Measurements from ENCODE around the gene WDR45. TPM values are rescaled to one million over a fixed set of nuclear protein-coding genes. Genes with fewer than 3 reads are reported as not detected.

WDR45 gene
- total RNA-seq, 1 donor from 2014 or later: 42.1 TPM

- DNase-seq (ENCODE audit: low read depth) (no peak), FAIRE-seq (no peak)
- H3K4me3 ChIP-seq (ENCODE audit: low read depth, low read length): no peak overlapping the region
- H3K27me3 ChIP-seq (ENCODE audit: control insufficient read depth, insufficient read depth, low read length): no peaks in the 10 kb centered on the region
- H3K36me3 ChIP-seq (ENCODE audit: control insufficient read depth, insufficient read depth, low read length): peaks cover 13% of the 10 kb centered on the region
- no peak for TF ChIP-seq CTCF (IDR thresholded peaks at IDR 0.05; ENCODE audit: insufficient read depth, low read length, severe bottlenecking)
Measured at GRCh38 chrX:49061916-49062315, 17.8 kb downstream of the WDR45 start.

GRCh38 chrX:49061490-49061889 is 18.2 kb downstream of the WDR45 start:
- no peak for FAIRE-seq
- no peak overlapping the region for H3K4me3 ChIP-seq (ENCODE audit: low read depth, low read length)
- no peaks in the 10 kb centered on the region for H3K27me3 ChIP-seq (ENCODE audit: control insufficient read depth, insufficient read depth, low read length)
- H3K36me3 ChIP-seq (ENCODE audit: control insufficient read depth, insufficient read depth, low read length): peaks cover 12% of the 10 kb centered on the region
- no peak for DNase-seq (ENCODE audit: low read depth)
- TF ChIP-seq CTCF (IDR thresholded peaks at IDR 0.05; ENCODE audit: insufficient read depth, low read length, severe bottlenecking): no peak

GRCh38 chrX:49060914-49061313 is 18.8 kb downstream of the WDR45 start:
- no peak for FAIRE-seq
- no peaks in the 10 kb centered on the region for H3K27me3 ChIP-seq (ENCODE audit: control insufficient read depth, insufficient read depth, low read length)
- DNase-seq (ENCODE audit: low read depth): no peak
- peaks cover 11% of the 10 kb centered on the region for H3K36me3 ChIP-seq (ENCODE audit: control insufficient read depth, insufficient read depth, low read length)
- H3K4me3 ChIP-seq (ENCODE audit: low read depth, low read length): no peak overlapping the region
- TF ChIP-seq CTCF (IDR thresholded peaks at IDR 0.05; ENCODE audit: insufficient read depth, low read length, severe bottlenecking): no peak

GRCh38 chrX:49059681-49060085 is 20.0 kb downstream of the WDR45 start:
- H3K36me3 ChIP-seq (ENCODE audit: control insufficient read depth, insufficient read depth, low read length): peaks cover 8% of the 10 kb centered on the region
- no peak for FAIRE-seq
- no peaks in the 10 kb centered on the region for H3K27me3 ChIP-seq (ENCODE audit: control insufficient read depth, insufficient read depth, low read length)
- no peak for DNase-seq (ENCODE audit: low read depth)
- peak overlapping the region; percentile 70 for H3K4me3 ChIP-seq (ENCODE audit: low read depth, low read length)
- TF ChIP-seq CTCF (IDR thresholded peaks at IDR 0.05; ENCODE audit: insufficient read depth, low read length, severe bottlenecking): no peak

GRCh38 chrX:49059201-49059600 is 20.5 kb downstream of the WDR45 start:
- DNase-seq (ENCODE audit: low read depth) (no peak), FAIRE-seq (no peak)
- H3K36me3 ChIP-seq (ENCODE audit: control insufficient read depth, insufficient read depth, low read length): peaks cover 8% of the 10 kb centered on the region
- TF ChIP-seq CTCF (IDR thresholded peaks at IDR 0.05; ENCODE audit: insufficient read depth, low read length, severe bottlenecking): no peak
- H3K27me3 ChIP-seq (ENCODE audit: control insufficient read depth, insufficient read depth, low read length): no peaks in the 10 kb centered on the region
- H3K4me3 ChIP-seq (ENCODE audit: low read depth, low read length): peak overlapping the region; percentile 70

GRCh38 chrX:49058794-49059193 is 20.9 kb downstream of the WDR45 start, which contains the start of gene CCDC120:
TSS of gene CCDC120 (plus strand) at chrX:49058999. CDS start at chrX:49062042, 3,043 bp downstream.
- peak within 1 kb of the TSS; percentile 70 for H3K4me3 ChIP-seq (ENCODE audit: low read depth, low read length)
- peaks cover 8% of the 10 kb centered on the region for H3K36me3 ChIP-seq (ENCODE audit: control insufficient read depth, insufficient read depth, low read length)
- no peak for FAIRE-seq
- peak; percentile 32 for DNase-seq (ENCODE audit: low read depth)
- no peak for TF ChIP-seq CTCF (IDR thresholded peaks at IDR 0.05; ENCODE audit: insufficient read depth, low read length, severe bottlenecking)
- no peaks in the 10 kb centered on the region for H3K27me3 ChIP-seq (ENCODE audit: control insufficient read depth, insufficient read depth, low read length)
